GM21529 (cell line): ENCODE results near the gene NR1H4.
"Not testable (repeated sequence)": the region's sequence is repeated elsewhere in the genome, so short reads cannot be mapped to it uniquely, and the experiment has no call there.

Experiments used
- ATAC-seq: cut with Tn5 transposase; IDR thresholded peaks from one replicate; pipeline ENCODE4 v1.9.1; 2021; ENCODE audit not compliant: unreplicated experiment

The NR1H4 gene

GRCh38 chr12:100473716-100474150, at the start of gene NR1H4:
Gene NR1H4, plus strand, starts transcription at chr12:100473866. Its CDS starts 19,458 bp downstream, at chr12:100493324.
- ATAC-seq = no peak

- no peak for ATAC-seq
Observed at GRCh38 chr12:100426145-100426544, 47.5 kb upstream of the NR1H4 start.

- ATAC-seq = no peak
Observed at GRCh38 chr12:100427078-100427477, 46.6 kb upstream of the NR1H4 start.

GRCh38 chr12:100430251-100430650, 43.4 kb upstream of the NR1H4 start:
- ATAC-seq = not testable (repeated sequence)

- no peak for ATAC-seq
Observed at GRCh38 chr12:100433701-100434100, 40.0 kb upstream of the NR1H4 start.

GRCh38 chr12:100434177-100434576, 39.5 kb upstream of the NR1H4 start:
- no peak for ATAC-seq

GRCh38 chr12:100435957-100436356, 37.7 kb upstream of the NR1H4 start:
- no peak for ATAC-seq

- ATAC-seq = no peak
Observed at GRCh38 chr12:100437038-100437841, 36.4 kb upstream of the NR1H4 start.

- no peak for ATAC-seq
Observed at GRCh38 chr12:100439797-100440196, 33.9 kb upstream of the NR1H4 start.

GRCh38 chr12:100442403-100442802, 31.3 kb upstream of the NR1H4 start:
- ATAC-seq = no peak

- no peak for ATAC-seq
Observed at GRCh38 chr12:100443434-100443833, 30.2 kb upstream of the NR1H4 start.

GRCh38 chr12:100445081-100445481, 28.6 kb upstream of the NR1H4 start:
- no peak for ATAC-seq

- ATAC-seq = no peak
Observed at GRCh38 chr12:100447381-100447780, 26.3 kb upstream of the NR1H4 start.

GRCh38 chr12:100448656-100449055, 25.0 kb upstream of the NR1H4 start:
- ATAC-seq = no peak

GRCh38 chr12:100450735-100451134, 22.9 kb upstream of the NR1H4 start:
- no peak for ATAC-seq

- no peak for ATAC-seq
Observed at GRCh38 chr12:100453951-100454350, 19.7 kb upstream of the NR1H4 start.

GRCh38 chr12:100455896-100456295, 17.8 kb upstream of the NR1H4 start:
- ATAC-seq = no peak

GRCh38 chr12:100458191-100458590, 15.5 kb upstream of the NR1H4 start:
- no peak for ATAC-seq

- no peak for ATAC-seq
Observed at GRCh38 chr12:100460702-100461101, 13.0 kb upstream of the NR1H4 start.

GRCh38 chr12:100461330-100461973, 12.2 kb upstream of the NR1H4 start:
- no peak for ATAC-seq

- no peak for ATAC-seq
Observed at GRCh38 chr12:100463661-100464060, 10.0 kb upstream of the NR1H4 start.

- no peak for ATAC-seq
Observed at GRCh38 chr12:100464529-100464928, 9.1 kb upstream of the NR1H4 start.
